ENCODE data around the gene HOXB4.

The HOXB4 gene

DNA sequence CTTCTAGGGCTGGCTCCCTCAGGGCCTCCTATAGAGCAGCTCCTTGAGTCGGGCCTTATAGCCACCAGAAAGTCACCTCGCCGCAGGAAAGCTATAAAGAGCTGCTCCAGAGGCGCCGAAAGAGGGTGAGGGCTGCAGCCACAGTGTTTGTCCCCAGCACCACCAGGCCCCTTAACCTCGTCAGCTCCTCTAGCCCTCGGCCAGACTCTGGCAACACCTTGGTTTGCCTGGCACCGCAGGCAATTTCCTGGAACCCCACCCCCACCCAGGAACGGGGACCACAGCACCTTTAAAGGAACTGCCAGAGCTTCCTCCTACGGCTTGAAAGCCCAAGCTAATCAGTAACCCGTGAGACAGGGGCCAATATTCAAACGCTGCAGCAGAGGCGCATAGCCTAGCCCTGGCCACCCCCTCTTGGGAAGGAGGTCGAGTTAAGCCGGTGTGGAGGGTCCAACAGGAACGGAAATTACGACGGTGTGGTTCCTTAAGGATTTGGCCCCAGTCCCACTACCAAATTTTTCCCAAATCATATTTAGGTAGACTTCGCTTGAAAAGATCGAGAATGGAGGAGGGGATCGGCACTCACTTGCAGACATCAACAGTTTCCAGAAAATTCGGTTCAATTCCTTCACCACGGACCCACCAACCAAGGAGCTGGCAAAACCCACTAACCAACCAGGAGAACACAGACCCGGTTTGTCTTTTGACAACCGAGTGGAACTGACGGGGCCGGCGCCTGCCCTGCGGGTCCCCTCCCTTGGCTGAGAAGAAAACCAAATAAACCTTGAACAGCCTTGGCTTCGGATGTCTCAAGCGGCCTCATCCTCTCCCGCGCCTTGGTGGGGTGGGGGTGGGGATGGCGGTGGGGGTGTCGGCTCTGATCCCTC, 23.6 kb upstream of the HOXB4 start:
- DNase-seq (ENCODE audit: low read depth in 2 of 2), result no peak

DNA sequence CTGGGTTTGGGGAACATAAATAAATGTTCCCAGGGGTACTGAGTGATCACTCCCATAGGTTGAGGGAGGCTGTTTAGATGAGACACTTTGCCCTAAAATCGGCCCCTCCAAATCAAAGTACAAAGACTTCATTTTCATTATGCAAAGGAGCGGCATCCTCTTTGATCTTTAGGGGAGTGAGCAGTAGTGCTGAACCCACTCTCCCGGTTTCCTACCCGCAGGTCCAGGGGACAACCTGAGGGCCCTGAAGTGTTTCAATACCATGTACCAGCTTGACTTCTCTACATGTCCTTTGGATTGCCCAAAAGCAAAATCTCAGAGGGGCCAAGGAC, 23.0 kb upstream of the HOXB4 start:
- DNase-seq (ENCODE audit: low read depth in 2 of 2), result no peak

DNA sequence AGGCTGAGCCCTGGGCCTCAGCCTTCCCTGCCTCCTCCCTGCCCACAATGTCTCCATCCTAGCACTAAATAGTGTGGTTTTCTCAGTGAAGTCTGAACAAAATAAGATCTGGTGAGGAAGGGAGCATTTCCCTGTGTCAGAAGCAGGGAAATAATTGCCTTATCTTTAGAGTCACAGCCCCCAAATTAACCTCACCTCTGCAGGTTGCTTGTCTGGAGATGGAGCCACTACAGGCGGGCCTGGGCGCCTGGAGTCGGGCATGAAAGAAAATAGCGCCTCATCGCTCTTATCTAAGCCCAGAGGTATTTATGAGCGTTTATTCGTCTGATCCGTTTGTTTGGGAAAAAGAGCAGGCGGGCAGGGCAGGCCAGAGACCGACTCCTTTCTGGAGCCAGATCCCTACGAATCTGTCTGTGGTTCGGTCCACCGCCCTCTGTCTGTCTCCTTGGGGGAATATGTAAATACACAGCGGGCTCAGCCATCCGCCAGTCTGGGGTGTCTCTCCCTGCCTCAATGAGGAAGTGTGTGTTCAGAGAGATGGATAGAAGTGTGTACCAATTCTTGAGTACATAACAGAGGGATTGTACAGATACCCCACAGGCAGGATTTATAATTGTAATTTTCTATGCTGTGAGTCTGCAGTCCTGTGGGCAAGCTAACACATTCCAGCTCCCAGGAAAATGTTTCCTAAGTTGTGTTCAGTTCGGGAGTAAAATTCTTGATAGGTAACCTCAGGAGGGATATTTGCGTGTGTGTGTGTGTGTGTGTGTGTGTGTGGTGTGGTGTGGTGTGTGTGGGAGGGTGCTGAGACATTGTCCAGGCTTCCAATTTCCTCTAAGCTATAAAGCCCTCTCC, 22.3 kb upstream of the HOXB4 start:
- DNase-seq (ENCODE audit: low read depth in 2 of 2), result no peak

DNA sequence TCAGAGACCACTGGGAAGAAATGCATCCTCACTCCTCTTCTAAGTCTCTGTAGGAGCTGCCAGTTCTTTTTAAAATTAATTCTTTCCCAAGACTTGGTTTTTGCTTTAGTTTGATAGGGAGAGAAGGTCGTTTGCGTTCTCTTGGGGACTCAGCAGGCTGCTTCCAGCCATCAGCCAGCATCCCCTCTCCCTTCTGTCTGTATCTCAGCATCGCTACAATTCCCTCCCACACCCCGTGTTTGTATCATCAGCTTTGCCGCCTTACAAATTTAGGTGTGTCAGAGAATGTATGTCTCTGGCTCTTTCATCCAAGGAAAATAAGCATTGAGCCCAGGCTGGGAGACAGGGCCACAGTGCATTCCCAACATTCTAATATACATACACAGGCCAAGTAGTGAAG, 21.2 kb upstream of the HOXB4 start:
- no peak for DNase-seq (ENCODE audit: low read depth in 2 of 2)

DNA sequence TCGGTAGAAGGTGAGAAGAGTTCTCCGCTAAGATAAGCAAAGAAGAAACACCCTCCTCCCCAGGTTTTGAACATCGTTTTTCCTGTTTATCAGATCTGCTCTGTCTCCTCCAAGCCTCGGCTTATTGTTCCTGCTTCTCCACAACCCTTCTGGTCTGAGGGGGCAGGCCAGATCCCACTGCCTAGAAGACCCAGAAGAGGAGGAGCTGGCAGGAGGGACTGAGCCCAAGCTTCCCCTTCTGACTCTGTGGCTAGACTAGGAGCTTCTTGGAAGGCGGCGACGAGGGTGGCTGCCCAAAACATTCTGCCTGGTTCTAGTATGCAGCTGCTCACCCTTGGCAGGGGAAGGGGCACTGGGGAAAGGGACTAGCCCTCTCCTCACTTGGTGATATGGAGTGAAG, 20.6 kb upstream of the HOXB4 start:
- DNase-seq (ENCODE audit: low read depth in 2 of 2), result no peak

DNA sequence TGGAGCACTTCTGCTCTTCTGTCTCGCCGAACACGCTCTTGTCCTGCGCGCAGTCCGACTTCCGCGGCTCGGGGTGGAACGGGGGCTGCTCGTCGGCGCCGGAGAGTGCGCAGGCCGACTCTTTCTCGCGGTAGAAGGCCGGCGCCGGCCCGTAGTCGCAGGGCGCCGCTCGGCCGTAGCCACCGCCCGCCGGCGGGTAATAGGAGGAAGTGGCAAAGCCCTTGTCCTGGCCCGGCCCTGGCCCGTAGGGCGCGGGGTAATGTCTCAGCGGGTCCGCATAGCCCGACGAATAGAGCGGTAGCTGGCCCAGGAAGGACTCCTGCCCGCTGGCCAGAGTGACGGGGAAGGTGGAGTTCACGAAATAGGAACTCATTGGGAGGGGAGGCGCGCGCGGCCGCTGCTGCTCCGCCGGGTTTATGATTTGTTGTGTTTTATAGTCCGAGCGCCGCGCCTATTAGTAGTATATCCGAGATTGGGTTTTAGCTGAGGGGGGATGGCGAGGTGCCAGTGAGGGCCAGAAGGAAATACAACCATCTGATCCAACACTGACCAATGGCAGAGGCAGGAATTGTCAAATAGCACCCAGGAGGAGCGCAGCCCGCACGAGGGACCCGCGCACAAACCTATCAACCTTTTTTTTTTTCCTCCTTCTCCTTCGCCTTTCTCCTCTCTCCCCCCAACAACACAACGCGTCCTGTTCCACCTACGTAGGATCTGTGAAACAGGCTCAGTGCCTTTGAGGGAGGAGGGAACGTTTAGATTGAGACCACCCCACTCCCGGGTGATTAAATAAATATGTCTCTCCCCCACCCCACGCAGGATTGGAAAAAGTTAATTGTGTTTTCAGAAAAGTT, 19.9 kb upstream of the HOXB4 start:
- DNase-seq (ENCODE audit: low read depth in 2 of 2), result no peak

DNA sequence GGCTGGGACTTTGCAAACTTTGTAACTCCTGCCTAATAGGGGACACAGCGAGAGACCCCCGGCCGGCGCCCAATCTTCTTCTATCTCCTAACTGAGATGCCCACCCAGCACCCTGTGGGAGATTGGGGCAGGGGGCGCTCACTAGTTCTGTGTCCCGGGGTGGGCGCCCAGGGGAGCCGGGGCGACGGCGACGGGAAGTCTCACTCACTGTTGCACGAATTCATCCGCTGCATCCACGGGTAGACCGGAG, 19.3 kb upstream of the HOXB4 start:
- no peak for DNase-seq (ENCODE audit: low read depth in 2 of 2)

DNA sequence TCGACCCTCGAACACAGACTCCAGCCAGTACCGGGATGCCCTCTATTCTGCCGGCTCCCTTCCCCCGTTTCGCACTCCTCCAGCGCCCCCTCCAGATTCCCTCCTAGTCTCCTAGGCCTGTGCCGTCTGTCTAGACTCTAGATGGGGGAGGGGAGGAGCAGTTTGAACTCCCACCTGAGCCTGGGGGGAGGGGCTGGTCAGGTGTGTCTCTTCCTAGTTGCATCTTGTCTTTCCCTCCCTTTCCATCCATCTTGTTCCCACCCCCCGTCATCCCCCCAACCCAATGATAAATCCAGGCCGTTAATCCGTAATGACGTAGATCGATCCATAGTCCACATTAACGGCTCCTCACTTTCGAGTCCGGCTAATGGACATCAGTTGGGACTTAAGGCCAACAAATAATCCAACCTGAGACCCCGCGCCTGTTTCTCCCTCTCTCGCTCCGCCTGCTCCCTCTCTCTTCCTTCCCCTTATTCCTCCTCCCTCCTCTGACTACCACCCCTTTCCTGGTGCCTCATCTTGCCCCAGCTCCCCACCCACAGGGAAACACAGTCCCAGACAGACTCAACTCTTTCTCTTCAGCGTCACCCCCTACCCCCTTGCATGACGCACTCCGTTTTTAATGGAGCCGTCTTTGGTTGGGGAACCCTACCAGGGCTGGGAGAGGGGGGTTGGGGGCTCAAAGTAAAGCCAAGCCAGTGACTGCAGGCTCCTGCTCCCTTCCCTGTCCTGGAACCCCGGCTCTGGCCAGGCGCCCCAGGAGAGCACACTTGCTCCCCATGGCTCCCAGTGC, 18.8 kb upstream of the HOXB4 start:
- no peak for DNase-seq (ENCODE audit: low read depth in 2 of 2)

DNA sequence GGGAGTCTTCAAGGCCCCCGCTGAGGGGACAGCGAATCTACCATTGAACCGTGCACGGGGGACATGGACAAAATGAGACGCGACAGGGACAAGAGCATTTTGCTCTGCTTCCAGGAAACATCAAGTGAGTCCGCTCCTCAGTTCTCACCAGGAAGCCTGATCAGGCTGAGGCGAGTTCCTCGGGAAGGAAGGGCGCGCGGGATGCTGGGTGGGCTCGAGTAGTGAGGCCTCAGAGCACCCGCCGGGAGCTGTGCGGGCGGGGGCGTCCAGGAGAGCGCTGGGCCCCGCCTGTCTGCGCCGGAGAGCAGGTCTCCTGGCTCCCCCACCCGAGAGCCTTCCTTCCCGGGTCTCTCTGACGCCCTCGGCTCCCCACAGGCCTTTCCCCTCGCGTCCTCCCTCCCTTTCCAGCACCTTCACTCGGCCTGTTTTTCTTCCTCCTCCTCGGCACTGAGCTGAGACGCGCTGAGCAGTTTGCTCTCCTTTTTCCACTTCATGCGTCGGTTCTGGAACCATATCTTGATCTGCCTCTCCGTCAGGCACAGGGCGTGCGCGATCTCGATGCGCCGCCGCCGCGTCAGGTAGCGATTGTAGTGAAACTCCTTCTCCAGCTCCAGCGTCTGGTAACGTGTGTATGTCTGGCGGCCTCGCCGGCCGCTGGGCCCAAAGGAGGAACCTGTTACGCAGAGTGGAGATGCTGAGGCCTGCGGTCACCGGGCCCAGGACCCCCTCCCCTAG, 18.0 kb upstream of the HOXB4 start:
- no peak for DNase-seq (ENCODE audit: low read depth in 2 of 2)

DNA sequence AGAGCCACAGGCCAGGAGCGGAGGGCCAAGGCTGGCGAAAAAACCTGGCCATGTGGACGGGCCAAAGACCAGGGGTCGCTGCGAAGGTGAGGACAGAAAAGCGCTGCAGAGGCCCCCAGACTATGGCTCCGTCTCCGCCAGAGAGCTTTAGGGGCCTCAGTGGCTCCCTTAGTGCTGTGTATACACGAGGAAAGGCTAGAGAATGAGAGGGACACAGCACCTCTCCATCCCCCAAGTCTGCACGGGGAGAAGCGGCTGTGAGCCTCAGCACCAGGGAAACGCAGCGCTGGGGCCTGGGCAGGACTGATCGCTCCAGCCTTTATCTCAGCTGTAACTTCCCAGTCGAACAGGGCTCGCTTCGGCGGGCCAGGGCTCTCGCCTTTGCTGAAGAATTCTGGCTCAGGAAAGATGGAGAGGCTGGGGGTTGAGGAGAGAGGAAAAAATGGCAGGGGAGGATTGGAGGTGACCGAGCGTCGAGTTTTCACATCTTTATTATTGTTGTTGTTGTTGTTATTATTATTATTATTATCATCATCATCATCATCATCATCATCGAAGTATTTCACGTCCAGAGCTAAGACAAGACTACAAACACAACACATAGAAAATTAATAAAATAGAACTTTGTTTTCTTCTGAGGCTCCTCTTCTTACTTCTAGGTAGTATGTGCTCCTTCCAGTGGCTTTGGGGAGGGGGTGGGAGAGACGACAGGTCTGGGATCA, 17.3 kb upstream of the HOXB4 start:
- DNase-seq (ENCODE audit: low read depth in 2 of 2), result no peak

DNA sequence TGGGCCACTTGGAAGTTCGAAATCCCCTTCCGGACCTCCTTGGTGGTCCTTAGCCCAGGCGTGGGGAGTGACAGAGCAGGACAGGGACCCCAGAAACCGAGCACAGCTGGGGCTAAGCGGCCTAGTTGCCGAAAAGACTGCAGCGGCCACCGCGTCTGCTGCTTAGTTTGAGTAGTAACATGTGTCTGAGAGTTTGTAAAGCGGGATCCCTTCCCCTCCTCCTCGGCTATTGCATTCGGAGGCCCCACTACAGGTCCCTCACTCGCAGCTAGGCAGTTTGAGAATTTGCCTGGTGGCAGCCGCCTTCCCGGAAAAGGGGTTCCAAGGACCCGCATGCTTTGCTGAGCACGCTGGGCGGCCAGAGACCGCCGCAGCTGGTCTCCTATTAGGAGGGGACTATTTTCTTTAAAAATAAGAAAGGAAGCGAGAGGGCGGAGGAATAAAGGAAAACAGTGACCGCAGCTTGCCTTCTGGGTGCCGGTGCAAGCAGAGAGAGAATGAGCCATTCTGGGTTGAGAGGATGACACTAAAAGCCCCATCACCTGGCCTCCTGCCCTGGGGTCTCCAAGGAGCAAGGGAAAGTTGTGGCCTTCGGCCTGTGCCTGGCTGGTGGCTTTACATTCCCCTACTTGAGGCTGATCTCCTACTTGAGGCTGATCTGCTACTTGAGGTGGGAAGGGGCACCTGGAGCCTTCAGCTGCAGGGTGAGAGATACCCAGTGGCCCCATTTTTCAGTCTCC, 16.6 kb upstream of the HOXB4 start:
- DNase-seq (ENCODE audit: low read depth in 2 of 2), result no peak

DNA sequence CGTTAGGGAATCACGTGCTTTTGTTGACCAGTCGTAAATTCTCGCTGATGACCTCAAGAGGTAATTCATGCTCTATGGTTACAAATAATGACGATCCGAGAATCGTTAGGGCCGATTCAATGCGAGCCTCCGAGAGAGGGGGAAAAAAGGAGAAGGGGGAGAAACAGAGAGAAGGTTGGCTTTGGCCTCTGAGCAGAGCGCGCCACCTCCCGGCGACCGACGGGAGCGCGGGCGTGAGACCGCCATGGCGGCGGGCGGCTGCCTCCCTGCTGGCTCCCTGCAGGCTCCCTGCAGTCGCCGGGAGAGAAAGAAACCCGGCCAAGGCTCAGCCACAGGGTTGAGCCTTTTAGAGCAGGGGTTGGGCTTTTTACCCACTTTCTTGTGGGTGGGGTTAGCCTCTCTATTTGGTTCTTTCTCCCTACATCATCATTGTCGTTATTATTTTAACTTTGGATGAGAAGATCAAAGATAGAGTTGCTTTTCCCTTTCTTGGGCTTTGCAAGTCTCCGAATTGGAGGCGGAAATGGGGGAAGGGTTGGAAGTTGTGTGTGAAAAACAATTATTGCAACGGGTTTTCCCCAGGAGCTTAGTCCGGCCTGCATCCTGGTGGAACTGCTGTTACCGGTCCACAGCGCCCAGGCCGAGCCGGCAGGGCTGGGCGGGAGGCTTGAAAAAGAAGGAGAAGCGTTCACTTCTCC, 15.8 kb upstream of the HOXB4 start:
- peak; percentile 79 to 80 for DNase-seq (ENCODE audit: low read depth in 2 of 2)

DNA sequence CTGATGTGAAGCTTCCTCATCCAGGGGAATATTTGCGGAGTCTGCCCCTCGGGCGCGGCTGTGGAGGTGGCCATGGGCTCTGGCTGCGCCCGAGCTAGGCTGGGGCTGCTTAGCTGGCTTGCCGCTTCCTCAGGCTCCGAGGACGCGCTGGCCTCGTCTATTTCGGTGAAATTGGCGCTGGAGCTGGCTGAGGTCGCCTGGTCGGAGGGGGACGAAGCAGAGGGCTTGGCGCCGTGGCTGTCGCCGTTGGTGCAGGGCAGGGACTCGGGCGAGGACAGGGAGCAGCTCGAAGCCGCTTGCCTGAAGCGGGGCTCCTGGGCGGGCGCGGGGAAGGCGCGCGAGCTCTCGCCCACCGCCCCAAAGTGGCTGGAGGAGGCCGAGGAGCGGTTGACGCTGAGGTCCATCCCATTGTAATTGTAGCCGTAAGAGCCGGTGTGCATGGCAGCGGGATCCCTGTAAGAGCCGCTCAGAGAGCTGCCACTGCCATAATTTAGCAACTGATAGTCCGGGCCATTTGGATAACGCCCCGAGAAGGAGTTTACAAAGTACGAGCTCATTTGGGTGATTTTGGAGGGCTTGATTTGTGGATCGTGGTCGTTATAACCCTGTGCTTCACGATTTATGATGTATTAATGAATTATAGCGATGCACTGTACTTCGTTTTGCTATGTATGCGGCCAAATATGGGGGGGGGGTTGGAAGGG, 15.1 kb upstream of the HOXB4 start, which contains the start of gene HOXB5:
Gene HOXB5 (minus strand): TSS at position 654 of the 704 bp plus-strand sequence. CDS start 97 bp downstream, at position 557.
- DNase-seq (ENCODE audit: low read depth in 2 of 2), result no peak

DNA sequence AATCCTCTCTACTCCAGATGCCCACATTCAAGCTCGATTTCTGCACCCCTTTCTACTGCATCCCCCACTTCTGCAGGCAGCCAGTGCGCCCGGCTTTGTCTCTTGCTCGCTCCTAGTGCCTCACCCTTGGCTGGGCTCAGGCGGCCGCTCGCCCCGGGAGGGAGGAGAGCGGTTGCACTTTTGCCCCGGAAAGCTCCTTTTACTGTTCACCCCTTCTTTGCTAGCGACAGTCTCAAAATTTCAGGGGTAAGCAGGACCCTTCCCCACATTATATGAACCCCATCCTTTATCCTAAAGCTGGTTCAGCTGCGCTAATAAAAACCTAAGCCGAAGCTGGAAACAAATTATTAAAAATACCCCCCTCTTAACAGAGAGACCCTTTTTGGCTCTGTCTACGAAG, 14.4 kb upstream of the HOXB4 start:
- DNase-seq (ENCODE audit: low read depth in 2 of 2), result no peak

DNA sequence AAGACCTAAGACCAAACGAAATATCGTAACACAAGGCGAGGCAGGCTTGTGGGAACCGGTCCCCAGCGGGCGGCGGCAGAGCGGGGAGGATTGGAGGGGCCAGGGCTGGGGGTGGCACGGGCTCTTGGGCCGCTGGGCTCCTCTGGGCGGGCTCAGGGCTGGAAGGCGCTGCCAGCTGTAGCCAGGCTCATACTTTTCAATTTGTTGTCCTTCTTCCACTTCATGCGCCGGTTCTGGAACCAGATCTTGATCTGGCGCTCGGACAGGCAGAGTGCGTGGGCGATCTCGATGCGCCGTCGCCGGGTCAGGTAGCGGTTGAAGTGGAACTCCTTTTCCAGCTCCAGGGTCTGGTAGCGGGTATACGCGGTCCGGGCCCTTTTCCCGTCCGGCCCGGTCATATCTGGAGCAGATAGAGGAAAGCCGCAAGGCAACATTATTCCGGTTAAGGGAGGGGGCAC, 13.9 kb upstream of the HOXB4 start:
- DNase-seq (ENCODE audit: low read depth in 2 of 2), result no peak

DNA sequence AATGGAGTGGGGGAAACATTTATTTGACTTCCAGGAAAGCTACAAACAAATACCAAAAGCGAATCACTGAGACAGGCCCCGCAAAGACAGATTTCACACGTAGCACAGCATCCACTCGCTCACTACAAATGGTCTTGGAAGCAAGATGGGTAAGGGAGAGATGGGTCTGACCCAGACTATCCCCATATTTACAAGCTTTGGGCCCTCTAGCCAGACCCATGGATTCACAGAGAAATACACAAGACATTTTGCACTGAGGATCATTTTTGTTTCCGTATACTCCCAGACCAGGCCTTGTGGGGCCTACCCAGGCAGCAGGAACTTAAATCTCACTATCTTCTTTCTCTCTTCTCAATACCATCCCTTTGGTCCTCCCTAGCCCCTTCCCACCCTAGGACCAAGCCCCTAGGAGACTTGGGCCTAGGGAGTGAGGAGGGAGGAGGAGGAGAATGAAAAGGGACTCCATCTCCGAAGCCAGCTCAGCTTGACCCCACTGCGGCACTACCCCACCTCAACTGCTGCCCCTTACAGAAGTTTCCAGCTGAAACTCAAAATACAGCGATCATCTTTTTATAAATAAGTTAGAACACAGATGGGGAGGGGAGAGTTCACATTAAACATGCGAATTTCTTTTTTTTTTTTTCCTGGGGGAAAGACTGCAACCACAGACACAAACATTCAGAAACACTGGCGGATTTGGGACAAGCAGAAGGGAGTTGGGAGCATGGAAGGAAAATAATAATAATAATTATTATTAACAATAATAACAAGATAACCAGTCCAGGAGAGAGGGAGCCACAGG, 13.3 kb upstream of the HOXB4 start:
- DNase-seq (ENCODE audit: low read depth in 2 of 2), result no peak

DNA sequence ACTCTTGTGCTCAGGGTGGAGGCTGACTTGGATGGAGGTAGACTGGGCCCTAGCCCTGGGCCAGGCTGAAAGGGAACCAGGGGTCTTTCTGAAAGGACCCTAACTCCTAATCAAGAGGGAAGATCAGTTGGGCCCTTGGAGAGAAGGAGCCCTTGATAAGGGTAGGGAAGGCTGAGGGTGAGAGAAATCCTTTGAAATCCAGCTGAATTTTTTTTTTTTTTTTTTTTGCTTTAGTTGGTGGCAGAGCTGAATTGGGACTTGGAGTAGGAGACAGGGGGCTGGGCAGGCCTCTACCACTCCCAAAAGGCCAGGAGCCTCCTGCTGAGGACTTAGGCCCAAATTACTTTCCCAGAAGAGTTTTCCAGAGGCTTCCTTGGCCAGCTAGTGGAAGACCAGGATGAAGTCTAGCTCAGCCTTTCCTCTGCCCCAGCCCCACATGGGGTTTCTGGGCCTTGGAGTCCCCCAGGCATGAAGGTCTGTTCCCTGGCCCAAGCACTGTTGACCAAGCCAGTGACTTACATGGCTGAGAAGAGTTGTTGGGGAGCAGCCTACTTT, 12.5 kb upstream of the HOXB4 start:
- DNase-seq (ENCODE audit: low read depth in 2 of 2), result no peak
